ENCODE results near the gene TIMM13. TPM values are rescaled to one million over a fixed set of nuclear protein-coding genes. Genes with fewer than 3 reads are reported as not detected.

TIMM13 gene
- total RNA-seq, 1 experiment from 2014 or later, result 81.8 TPM

GRCh38 chr19:2436384-2436783, 9.0 kb upstream of the TIMM13 start:
- peaks cover 10% of the 10 kb centered on the region for H3K36me3 Mint-ChIP-seq (ENCODE audit: insufficient read depth, unreplicated experiment)
- no peak overlapping the region for H3K27ac Mint-ChIP-seq (ENCODE audit: unreplicated experiment)
- no peak overlapping the region for H3K4me3 Mint-ChIP-seq (ENCODE audit: low read depth, unreplicated experiment)
- DNase-seq, result no peak
- H3K27me3 Mint-ChIP-seq (ENCODE audit: unreplicated experiment), result no peaks in the 10 kb centered on the region
- H3K4me1 Mint-ChIP-seq (ENCODE audit: low read depth, unreplicated experiment), result no peaks in the 10 kb centered on the region
- CTCF ChIA-PET, result interaction anchor here (0.6 kb wide), 2 partner anchors 64 to 158 kb away, joined by 4 read pairs; no protein-coding TSS in a partner anchor
- no TSS peak for BruUV-seq (replicated peaks)
- TF ChIP-seq CTCF (IDR thresholded peaks at IDR 0.05; ENCODE audit: unreplicated experiment), result no peak
- no peaks in the 10 kb centered on the region for H3K9me3 Mint-ChIP-seq (ENCODE audit: low read depth, unreplicated experiment)
- intact Hi-C loops (cut with micrococcal nuclease; ENCODE audit: unreplicated experiment), result no loop called here

GRCh38 chr19:2434721-2435265, 7.4 kb upstream of the TIMM13 start:
- CTCF ChIA-PET, result interaction anchor here (0.7 kb wide), 1 partner anchor 56 kb away, joined by 4 read pairs; no protein-coding TSS in a partner anchor
- intact Hi-C loops (cut with micrococcal nuclease; ENCODE audit: unreplicated experiment), result no loop called here
- DNase-seq, result no peak
- Mint-ChIP-seq H3K27ac (ENCODE audit: unreplicated experiment) (no peak overlapping the region), H3K4me1 (ENCODE audit: low read depth, unreplicated experiment) (no peaks in the 10 kb centered on the region), H3K9me3 (ENCODE audit: low read depth, unreplicated experiment) (no peaks in the 10 kb centered on the region), H3K4me3 (ENCODE audit: low read depth, unreplicated experiment) (no peak overlapping the region), H3K27me3 (ENCODE audit: unreplicated experiment) (no peaks in the 10 kb centered on the region), H3K36me3 (ENCODE audit: insufficient read depth, unreplicated experiment) (peaks cover 21% of the 10 kb centered on the region)
- no TSS peak for BruUV-seq (replicated peaks)
- no peak for TF ChIP-seq CTCF (IDR thresholded peaks at IDR 0.05; ENCODE audit: unreplicated experiment)

- intact Hi-C loops (cut with micrococcal nuclease; ENCODE audit: unreplicated experiment), result no loop called here
- BruUV-seq (replicated peaks), result TSS peak; percentile 53
- Mint-ChIP-seq H3K27ac (ENCODE audit: unreplicated experiment) (no peak overlapping the region), H3K27me3 (ENCODE audit: unreplicated experiment) (no peaks in the 10 kb centered on the region), H3K4me1 (ENCODE audit: low read depth, unreplicated experiment) (no peaks in the 10 kb centered on the region), H3K36me3 (ENCODE audit: insufficient read depth, unreplicated experiment) (peaks cover 21% of the 10 kb centered on the region), H3K9me3 (ENCODE audit: low read depth, unreplicated experiment) (no peaks in the 10 kb centered on the region), H3K4me3 (ENCODE audit: low read depth, unreplicated experiment) (no peak overlapping the region)
- CTCF ChIA-PET, result no interaction called here
- no peak for DNase-seq
- TF ChIP-seq CTCF (IDR thresholded peaks at IDR 0.05; ENCODE audit: unreplicated experiment), result no peak
These were observed 6.9 kb upstream of the TIMM13 start for GRCh38 chr19:2434267-2434666.

GRCh38 chr19:2433854-2434253, 6.5 kb upstream of the TIMM13 start:
- H3K9me3 Mint-ChIP-seq (ENCODE audit: low read depth, unreplicated experiment), result no peaks in the 10 kb centered on the region
- H3K27ac Mint-ChIP-seq (ENCODE audit: unreplicated experiment), result no peak overlapping the region
- H3K27me3 Mint-ChIP-seq (ENCODE audit: unreplicated experiment), result no peaks in the 10 kb centered on the region
- no peak for DNase-seq
- CTCF ChIA-PET, result no interaction called here
- intact Hi-C loops (cut with micrococcal nuclease; ENCODE audit: unreplicated experiment), result no loop called here
- H3K36me3 Mint-ChIP-seq (ENCODE audit: insufficient read depth, unreplicated experiment), result peaks cover 21% of the 10 kb centered on the region
- no TSS peak for BruUV-seq (replicated peaks)
- TF ChIP-seq CTCF (IDR thresholded peaks at IDR 0.05; ENCODE audit: unreplicated experiment), result no peak
- no peaks in the 10 kb centered on the region for H3K4me1 Mint-ChIP-seq (ENCODE audit: low read depth, unreplicated experiment)
- H3K4me3 Mint-ChIP-seq (ENCODE audit: low read depth, unreplicated experiment), result no peak overlapping the region
